Trophoblast cell (in vitro differentiated cells and primary cell): ENCODE measurements around the gene DYDC2.

Experiments
- DNase-seq, 2 donors: peaks; one replicate each; pipeline ENCODE4 v3.0.0-alpha.2; 2016
- H2AFZ ChIP-seq: 2 replicates; pipeline ENCODE4 v1.6.1; 2013; ENCODE audit warnings: low read length, moderate library complexity, mild to moderate bottlenecking; ENCODE audit not compliant: insufficient read depth, poor library complexity
- H2AK5ac ChIP-seq: 2 replicates; pipeline ENCODE4 v1.6.1; 2013; ENCODE audit warnings: mild to moderate bottlenecking, low read length
- H2BK120ac ChIP-seq: 2 replicates; pipeline ENCODE4 v1.6.1; 2013; ENCODE audit warnings: low read length, mild to moderate bottlenecking, moderate library complexity; ENCODE audit not compliant: insufficient read depth, poor library complexity
- H2BK12ac ChIP-seq: 2 replicates; pipeline ENCODE4 v1.6.1; 2013; ENCODE audit warnings: mild to moderate bottlenecking, low read length, moderate library complexity
- H2BK5ac ChIP-seq: 2 replicates; pipeline ENCODE4 v1.6.1; 2013; ENCODE audit warnings: low read length, low read depth, moderate library complexity, mild to moderate bottlenecking; ENCODE audit not compliant: poor library complexity
- H3K14ac ChIP-seq: 2 replicates; pipeline ENCODE4 v1.6.1; 2013; ENCODE audit warnings: mild to moderate bottlenecking, low read length
- H3K18ac ChIP-seq: 2 replicates; pipeline ENCODE4 v1.6.1; 2013; ENCODE audit warnings: mild to moderate bottlenecking, low read length
- H3K23ac ChIP-seq: 2 replicates; pipeline ENCODE4 v1.6.1; 2013; ENCODE audit warnings: low read length
- H3K27ac ChIP-seq: 2 replicates; pipeline ENCODE4 v1.5.1; 2013; ENCODE audit warnings: low read depth, mild to moderate bottlenecking, inconsistent platforms, low read length, moderate library complexity
- H3K27me3 ChIP-seq: 2 replicates; pipeline ENCODE4 v1.6.1; 2013; ENCODE audit warnings: inconsistent platforms, mild to moderate bottlenecking, low read length, moderate library complexity; ENCODE audit not compliant: insufficient read depth
- H3K36me3 ChIP-seq, 2 experiments: 1 replicate in 1 of 2; 2 replicates in 1 of 2; pipeline ENCODE4 v1.6.1; 2013; ENCODE audit warnings: low read length in 2 of 2, mild to moderate bottlenecking in 2 of 2, moderate library complexity in 1 of 2; ENCODE audit not compliant: insufficient read depth in 2 of 2, control insufficient read depth in 1 of 2
- H3K4ac ChIP-seq: 2 replicates; pipeline ENCODE4 v1.6.1; 2013; ENCODE audit warnings: low read depth, mild to moderate bottlenecking, low read length, moderate library complexity
- H3K4me1 ChIP-seq, 2 experiments: 1 replicate in 1 of 2; 2 replicates in 1 of 2; pipeline ENCODE4 v1.6.1; 2013; ENCODE audit warnings: low read length in 2 of 2, mild to moderate bottlenecking in 2 of 2, moderate library complexity in 1 of 2; ENCODE audit not compliant: insufficient read depth in 2 of 2, control insufficient read depth in 1 of 2
- H3K4me2 ChIP-seq: 2 replicates; pipeline ENCODE4 v1.6.1; 2013; ENCODE audit warnings: inconsistent platforms, mild to moderate bottlenecking, low read length, moderate library complexity
- H3K4me3 ChIP-seq: 2 replicates; pipeline ENCODE4 v1.5.1; 2013; ENCODE audit warnings: mild to moderate bottlenecking, low read depth, low read length, inconsistent platforms
- H3K79me1 ChIP-seq: one replicate; pipeline ENCODE4 v1.6.1; 2013; ENCODE audit warnings: low read length
- H3K79me2 ChIP-seq: 2 replicates; pipeline ENCODE4 v1.6.1; 2013; ENCODE audit warnings: low read length, mild to moderate bottlenecking; ENCODE audit not compliant: control insufficient read depth, insufficient read depth, poor library complexity
- H3K9ac ChIP-seq: 2 replicates; pipeline ENCODE4 v1.6.1; 2013; ENCODE audit warnings: mild to moderate bottlenecking, low read length
- H3K9me3 ChIP-seq: 2 replicates; pipeline ENCODE4 v1.6.1; 2013; ENCODE audit warnings: low read depth, mild to moderate bottlenecking, control low read depth, inconsistent platforms, low read length; ENCODE audit not compliant: insufficient read depth
- H4K12ac ChIP-seq: 2 replicates; pipeline ENCODE4 v1.6.1; 2013; ENCODE audit warnings: low read depth, mild to moderate bottlenecking, low read length, moderate library complexity
- H4K8ac ChIP-seq: 2 replicates; pipeline ENCODE4 v1.6.1; 2013; ENCODE audit warnings: low read depth, mild to moderate bottlenecking, low read length, moderate library complexity
- H4K91ac ChIP-seq: one replicate; pipeline ENCODE4 v1.6.1; 2013; ENCODE audit warnings: low read depth, mild to moderate bottlenecking, low read length, moderate library complexity
- WGBS: extraction: QIAGEN DNeasy Blood & Tissue Kit; methylation state at CpG from one replicate; pipeline ENCODE4 v1.1.7; 2013; ENCODE audit warnings: missing lambda C conversion rate; ENCODE audit not compliant: insufficient read length, insufficient coverage; ENCODE audit errors: extremely low coverage; 5-methylcytosine and 5-hydroxymethylcytosine counted together

The DYDC2 gene

DNA sequence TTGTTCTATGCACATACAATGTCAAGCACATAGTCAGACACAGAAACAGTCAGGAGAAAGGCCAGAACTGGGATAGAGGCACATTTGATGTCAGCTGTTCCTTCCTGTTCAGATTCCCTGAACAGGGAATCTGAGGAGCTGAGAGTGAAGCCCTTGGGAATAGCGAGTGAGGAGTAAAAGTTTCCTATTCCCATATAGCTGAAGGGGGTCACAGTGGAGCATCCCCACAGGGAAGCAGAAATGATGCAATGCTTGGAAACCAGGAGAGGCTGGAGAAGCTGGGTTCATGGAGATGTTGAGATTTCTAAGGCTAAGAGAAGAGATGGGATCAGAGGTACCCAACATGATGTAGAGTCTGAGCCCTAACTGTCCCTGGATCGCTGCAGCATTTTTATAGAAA, 40.4 kb downstream of the DYDC2 start:
- no peaks in the 10 kb centered on the region for H3K36me3 ChIP-seq
- H3K9me3 ChIP-seq = no peaks in the 10 kb centered on the region
- H3K79me2 ChIP-seq = no peaks in the 10 kb centered on the region
- no peak overlapping the region for H4K8ac ChIP-seq
- H4K12ac ChIP-seq = no peak overlapping the region
- DNase-seq = no peak
- no peak overlapping the region for H2BK5ac ChIP-seq
- H3K9ac ChIP-seq = no peak overlapping the region
- H3K4me3 ChIP-seq = no peak overlapping the region
- H2BK12ac ChIP-seq = no peak overlapping the region
- no peak overlapping the region for H4K91ac ChIP-seq
- H2AFZ ChIP-seq = no peak overlapping the region
- no peak overlapping the region for H3K18ac ChIP-seq
- H3K14ac ChIP-seq = no peak overlapping the region
- H3K4me2 ChIP-seq = no peak overlapping the region
- no peak overlapping the region for H3K27ac ChIP-seq
- no peak overlapping the region for H2BK120ac ChIP-seq
- H3K23ac ChIP-seq = no peak overlapping the region
- H3K27me3 ChIP-seq = no peaks in the 10 kb centered on the region
- no peak overlapping the region for H2AK5ac ChIP-seq
- no peaks in the 10 kb centered on the region for H3K79me1 ChIP-seq
- H3K4me1 ChIP-seq = peaks cover 0 to 2% of the 10 kb centered on the region in 2 experiments
- H3K4ac ChIP-seq = no peak overlapping the region
- WGBS = no CpG with 5 or more reads among the region's 2 CpGs

DNA sequence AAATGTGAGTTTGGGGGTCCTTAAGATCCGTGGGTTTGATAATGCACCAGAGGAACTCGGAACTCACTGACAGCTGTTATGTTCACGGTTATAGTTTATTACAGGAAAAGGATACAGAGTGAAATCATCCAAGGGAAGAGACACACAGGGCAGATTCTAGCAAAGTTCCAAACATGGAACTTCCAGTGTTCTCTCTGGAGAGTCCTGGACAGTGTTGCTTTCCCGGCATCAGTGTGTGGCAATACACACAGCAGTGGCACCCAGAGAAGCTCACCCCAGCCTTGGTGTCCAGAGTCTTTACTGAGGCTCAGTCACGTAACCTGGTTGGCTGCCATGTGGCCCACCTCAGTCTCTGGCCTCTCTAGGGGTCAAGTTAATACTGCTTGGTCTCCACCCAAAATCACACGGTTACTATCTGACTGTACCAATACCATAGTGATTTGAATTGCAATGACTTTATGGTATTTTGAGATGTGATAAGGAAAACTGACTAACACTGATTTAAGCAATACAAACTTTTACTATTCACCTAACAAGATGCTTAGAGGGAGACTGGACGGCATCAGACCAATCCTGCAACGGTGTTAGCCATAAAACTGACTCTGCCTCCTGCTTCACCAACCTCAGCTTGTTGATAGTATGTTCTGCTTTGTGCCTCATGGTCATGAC, 43.7 kb downstream of the DYDC2 start:
- Histone ChIP-seq H4K8ac (no peak overlapping the region), H2BK12ac (no peak overlapping the region)
- no CpG with 5 or more reads among the region's 8 CpGs for WGBS

DNA sequence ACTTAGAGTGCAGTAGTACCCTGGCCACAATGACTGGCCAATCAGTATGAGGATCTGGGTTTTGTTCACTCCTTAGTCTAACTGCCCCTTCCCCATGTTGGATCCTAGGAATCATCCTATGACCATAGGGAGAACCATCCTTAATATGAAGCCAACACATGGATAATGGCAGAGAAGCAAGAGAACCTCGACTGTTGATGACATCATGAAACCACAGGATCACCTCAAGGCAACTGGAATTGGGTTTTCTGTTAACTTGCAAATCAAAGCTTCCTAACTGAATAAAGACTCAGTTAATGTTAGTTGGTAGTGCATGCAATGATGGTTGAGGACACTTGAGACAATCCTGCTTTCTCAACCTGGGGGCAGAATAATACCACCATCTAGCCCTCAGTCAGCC, 48.5 kb downstream of the DYDC2 start:
- peaks cover 11% of the 10 kb centered on the region for H3K79me1 ChIP-seq
- WGBS = no CpG with 5 or more reads among the region's 1 CpG
- H4K12ac ChIP-seq = no peak overlapping the region
- H3K4me1 ChIP-seq = peaks cover 9 to 10% of the 10 kb centered on the region in 2 experiments
- no peaks in the 10 kb centered on the region for H3K27me3 ChIP-seq
- H3K4me3 ChIP-seq = no peak overlapping the region
- no peak overlapping the region for H4K8ac ChIP-seq
- no peaks in the 10 kb centered on the region for H3K36me3 ChIP-seq
- no peak overlapping the region for H2BK12ac ChIP-seq
- no peak overlapping the region for H2AFZ ChIP-seq
- H3K27ac ChIP-seq = no peak overlapping the region
- peaks cover 5% of the 10 kb centered on the region for H3K79me2 ChIP-seq
- DNase-seq = no peak
- no peak overlapping the region for H3K9ac ChIP-seq
- H4K91ac ChIP-seq = no peak overlapping the region
- no peak overlapping the region for H3K18ac ChIP-seq
- no peak overlapping the region for H2BK120ac ChIP-seq
- H2BK5ac ChIP-seq = no peak overlapping the region
- H3K9me3 ChIP-seq = no peaks in the 10 kb centered on the region
- no peak overlapping the region for H2AK5ac ChIP-seq
- no peak overlapping the region for H3K4me2 ChIP-seq
- no peak overlapping the region for H3K23ac ChIP-seq
- no peak overlapping the region for H3K4ac ChIP-seq
- H3K14ac ChIP-seq = no peak overlapping the region

More for the DNA sequence above, 43.7 kb downstream of the DYDC2 start:
- H3K23ac ChIP-seq = no peak overlapping the region
- H3K18ac ChIP-seq = no peak overlapping the region
- H3K4me3 ChIP-seq = no peak overlapping the region
- no peaks in the 10 kb centered on the region for H3K79me1 ChIP-seq
- no peaks in the 10 kb centered on the region for H3K79me2 ChIP-seq
- no peak overlapping the region for H3K9ac ChIP-seq
- DNase-seq = no peak
- no peaks in the 10 kb centered on the region for H3K4me1 ChIP-seq
- H2BK5ac ChIP-seq = no peak overlapping the region
- no peak overlapping the region for H3K27ac ChIP-seq
- no peak overlapping the region for H2BK120ac ChIP-seq
- H4K91ac ChIP-seq = no peak overlapping the region
- no peaks in the 10 kb centered on the region for H3K27me3 ChIP-seq
- no peak overlapping the region for H3K4me2 ChIP-seq
- H2AK5ac ChIP-seq = no peak overlapping the region
- no peak overlapping the region for H2AFZ ChIP-seq
- H3K4ac ChIP-seq = no peak overlapping the region
- H3K9me3 ChIP-seq = no peaks in the 10 kb centered on the region
- H3K14ac ChIP-seq = no peak overlapping the region
- no peak overlapping the region for H4K12ac ChIP-seq
- H3K36me3 ChIP-seq = no peaks in the 10 kb centered on the region

DNA sequence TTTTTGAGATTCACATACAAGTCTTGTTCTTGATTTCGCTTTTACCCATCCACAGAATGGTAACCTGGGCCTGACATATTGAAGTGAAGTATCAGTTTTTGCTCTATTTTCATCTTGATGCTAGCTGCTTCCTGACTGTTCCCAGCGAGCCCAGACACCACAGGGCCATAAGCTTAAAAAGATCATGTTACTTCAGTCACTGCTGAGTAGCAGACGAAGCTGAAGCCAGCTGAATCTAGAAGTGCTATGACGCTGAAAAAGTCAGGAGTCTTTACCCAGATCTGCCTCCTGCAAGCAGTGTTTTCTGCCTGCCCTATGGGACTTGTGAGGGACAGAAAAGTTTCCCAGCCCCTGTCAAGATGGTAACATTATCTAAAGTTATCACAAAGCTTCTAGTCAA, 49.0 kb downstream of the DYDC2 start:
- DNase-seq = no peak
- Histone ChIP-seq H4K12ac (no peak overlapping the region), H4K8ac (no peak overlapping the region), H2BK12ac (no peak overlapping the region), H3K23ac (no peak overlapping the region), H3K9ac (no peak overlapping the region), H3K4me1 (peaks cover 10 to 11% of the 10 kb centered on the region in 2 experiments), H3K9me3 (no peaks in the 10 kb centered on the region), H3K27me3 (no peaks in the 10 kb centered on the region), H3K4ac (no peak overlapping the region), H3K79me1 (peaks cover 11% of the 10 kb centered on the region), H3K4me2 (no peak overlapping the region), H3K27ac (no peak overlapping the region), H2AK5ac (no peak overlapping the region), H3K79me2 (peaks cover 5% of the 10 kb centered on the region), H3K36me3 (no peaks in the 10 kb centered on the region), H3K18ac (no peak overlapping the region), H2AFZ (no peak overlapping the region), H2BK5ac (no peak overlapping the region), H3K14ac (no peak overlapping the region), H3K4me3 (no peak overlapping the region), H4K91ac (no peak overlapping the region), H2BK120ac (no peak overlapping the region)
- WGBS = no CpG with 5 or more reads among the region's 4 CpGs
